ENCODE data around the gene GBF1.
"Not testable (repeated sequence)": the region's sequence is repeated elsewhere in the genome, so short reads cannot be mapped to it uniquely, and the experiment has no call there.

DNA sequence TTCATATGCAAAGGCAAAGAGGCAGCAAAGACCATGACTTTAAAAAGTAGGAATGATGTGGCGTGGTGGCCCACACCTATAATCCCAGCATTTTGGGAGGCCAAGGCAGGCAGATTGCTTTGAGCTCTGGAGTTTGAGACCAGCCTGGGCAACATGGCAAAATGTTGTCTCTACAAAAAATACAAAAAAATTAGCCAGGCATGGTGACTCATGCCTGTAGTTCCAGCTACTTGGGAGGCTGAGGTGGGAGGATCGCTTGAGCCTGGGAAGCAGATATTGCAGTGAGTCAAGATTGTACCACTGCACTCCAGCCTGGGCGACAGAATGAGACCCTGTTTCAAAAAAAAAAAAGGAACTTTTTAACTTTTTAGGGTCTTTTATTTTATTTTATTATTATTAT, 7.2 kb downstream of the GBF1 start:
- TF ChIP-seq, protein P1, sequence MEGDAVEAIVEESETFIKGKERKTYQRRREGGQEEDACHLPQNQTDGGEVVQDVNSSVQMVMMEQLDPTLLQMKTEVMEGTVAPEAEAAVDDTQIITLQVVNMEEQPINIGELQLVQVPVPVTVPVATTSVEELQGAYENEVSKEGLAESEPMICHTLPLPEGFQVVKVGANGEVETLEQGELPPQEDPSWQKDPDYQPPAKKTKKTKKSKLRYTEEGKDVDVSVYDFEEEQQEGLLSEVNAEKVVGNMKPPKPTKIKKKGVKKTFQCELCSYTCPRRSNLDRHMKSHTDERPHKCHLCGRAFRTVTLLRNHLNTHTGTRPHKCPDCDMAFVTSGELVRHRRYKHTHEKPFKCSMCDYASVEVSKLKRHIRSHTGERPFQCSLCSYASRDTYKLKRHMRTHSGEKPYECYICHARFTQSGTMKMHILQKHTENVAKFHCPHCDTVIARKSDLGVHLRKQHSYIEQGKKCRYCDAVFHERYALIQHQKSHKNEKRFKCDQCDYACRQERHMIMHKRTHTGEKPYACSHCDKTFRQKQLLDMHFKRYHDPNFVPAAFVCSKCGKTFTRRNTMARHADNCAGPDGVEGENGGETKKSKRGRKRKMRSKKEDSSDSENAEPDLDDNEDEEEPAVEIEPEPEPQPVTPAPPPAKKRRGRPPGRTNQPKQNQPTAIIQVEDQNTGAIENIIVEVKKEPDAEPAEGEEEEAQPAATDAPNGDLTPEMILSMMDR (conservative IDR thresholded peaks at IDR 0.05 in 1 of 2, IDR thresholded peaks at IDR 0.05 in 1 of 2; ENCODE audit: extremely low read depth in 1 of 2, insufficient read depth in 1 of 2, low read depth in 1 of 2, low read length in 2 of 2) = not testable (repeated sequence)
- not testable (repeated sequence) for TF ChIP-seq EZH2 (IDR thresholded peaks at IDR 0.05; ENCODE audit: borderline replicate concordance, low read length)

Measured in mammary epithelial cell (primary cell).